Measurements from ENCODE around the gene TACC2.

TACC2 gene

GRCh38 chr10:122120008-122120744 is 131.2 kb downstream of the TACC2 start:
- no peaks in the 10 kb centered on the region for H3K4me1 Mint-ChIP-seq (ENCODE audit: low read depth)
- H3K9me3 Mint-ChIP-seq: no peaks in the 10 kb centered on the region
- no peak overlapping the region for H3K27ac Mint-ChIP-seq
- H3K27me3 Mint-ChIP-seq (ENCODE audit: low read depth): peaks cover 6% of the 10 kb centered on the region
- no peak overlapping the region for H3K4me3 Mint-ChIP-seq
- no peaks in the 10 kb centered on the region for H3K36me3 Mint-ChIP-seq (ENCODE audit: low read depth)

DNA sequence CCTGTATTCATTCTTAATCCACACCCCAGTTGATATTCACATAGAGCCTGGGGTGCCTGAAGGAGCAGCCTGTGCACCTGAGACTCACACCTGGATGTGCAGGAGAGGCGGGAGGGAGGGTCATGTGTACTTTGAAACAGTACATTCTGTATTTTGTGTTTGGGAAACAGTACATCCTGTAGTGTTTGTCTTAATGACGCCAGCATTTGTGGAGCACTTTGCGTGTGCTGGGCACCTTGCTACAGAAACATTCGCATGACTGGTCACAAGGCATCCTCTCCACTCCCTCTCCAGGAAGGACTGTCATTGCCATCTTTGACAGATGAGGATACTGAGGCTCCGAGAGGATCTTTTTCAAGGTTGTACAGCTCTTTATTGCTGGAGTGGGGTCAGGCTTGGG is 132.1 kb downstream of the TACC2 start:
- Mint-ChIP-seq H3K27ac (no peak overlapping the region), H3K4me3 (no peak overlapping the region), H3K9me3 (no peaks in the 10 kb centered on the region), H3K4me1 (ENCODE audit: low read depth) (no peaks in the 10 kb centered on the region), H3K36me3 (ENCODE audit: low read depth) (no peaks in the 10 kb centered on the region), H3K27me3 (ENCODE audit: low read depth) (no peaks in the 10 kb centered on the region)

DNA sequence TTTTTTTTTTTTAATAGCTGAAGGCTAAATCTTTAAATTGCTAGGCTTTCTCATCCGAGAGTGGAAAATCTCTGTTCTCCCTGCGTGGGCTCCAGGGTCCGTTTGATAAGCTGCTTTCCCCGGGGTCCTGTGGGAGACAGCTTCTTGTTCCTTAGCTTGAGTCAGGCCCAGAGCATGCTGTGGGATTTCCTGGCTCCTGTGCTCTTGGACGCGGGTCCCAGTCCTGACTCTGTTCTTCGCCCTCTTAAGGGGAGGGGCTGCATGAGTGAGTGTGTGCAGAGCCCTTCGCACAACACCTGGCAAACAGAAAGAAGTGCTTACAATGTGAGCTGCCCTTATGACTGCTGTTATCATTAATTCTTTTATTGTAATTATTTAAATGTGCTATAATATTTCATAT is 133.5 kb downstream of the TACC2 start:
- no peak overlapping the region for H3K4me3 Mint-ChIP-seq
- no peaks in the 10 kb centered on the region for H3K9me3 Mint-ChIP-seq
- H3K27ac Mint-ChIP-seq: no peak overlapping the region
- no peaks in the 10 kb centered on the region for H3K27me3 Mint-ChIP-seq (ENCODE audit: low read depth)
- no peaks in the 10 kb centered on the region for H3K4me1 Mint-ChIP-seq (ENCODE audit: low read depth)
- H3K36me3 Mint-ChIP-seq (ENCODE audit: low read depth): no peaks in the 10 kb centered on the region

GRCh38 chr10:122123186-122123585 is 134.2 kb downstream of the TACC2 start:
- no peaks in the 10 kb centered on the region for H3K36me3 Mint-ChIP-seq (ENCODE audit: low read depth)
- H3K27me3 Mint-ChIP-seq (ENCODE audit: low read depth): no peaks in the 10 kb centered on the region
- H3K4me1 Mint-ChIP-seq (ENCODE audit: low read depth): no peaks in the 10 kb centered on the region
- H3K27ac Mint-ChIP-seq: no peak overlapping the region
- H3K4me3 Mint-ChIP-seq: no peak overlapping the region
- no peaks in the 10 kb centered on the region for H3K9me3 Mint-ChIP-seq

DNA sequence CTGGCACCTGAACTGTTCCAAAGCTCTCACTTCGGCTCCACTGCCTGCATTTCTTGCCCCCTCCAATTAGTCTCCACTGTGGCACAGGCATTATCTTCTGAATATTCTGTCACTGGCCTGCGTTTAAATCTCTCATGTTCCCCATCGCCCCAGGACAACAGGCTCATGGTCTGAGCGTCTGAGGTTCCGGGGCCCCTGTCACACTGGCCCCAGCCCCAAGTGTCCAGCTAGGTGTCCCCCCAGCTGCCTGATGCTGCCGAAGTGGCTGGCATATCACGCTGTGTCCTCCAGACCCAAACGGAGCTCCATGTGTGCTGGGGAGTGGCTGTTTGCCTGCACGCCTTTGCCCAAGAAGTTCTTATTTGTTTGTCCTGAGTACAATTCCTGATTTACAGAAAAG is 135.4 kb downstream of the TACC2 start:
- H3K4me1 Mint-ChIP-seq (ENCODE audit: low read depth): no peaks in the 10 kb centered on the region
- no peaks in the 10 kb centered on the region for H3K9me3 Mint-ChIP-seq
- H3K27ac Mint-ChIP-seq: no peak overlapping the region
- H3K27me3 Mint-ChIP-seq (ENCODE audit: low read depth): no peaks in the 10 kb centered on the region
- H3K4me3 Mint-ChIP-seq: no peak overlapping the region
- H3K36me3 Mint-ChIP-seq (ENCODE audit: low read depth): no peaks in the 10 kb centered on the region

GRCh38 chr10:122124808-122125207 is 135.8 kb downstream of the TACC2 start:
- Mint-ChIP-seq H3K4me1 (ENCODE audit: low read depth) (no peaks in the 10 kb centered on the region), H3K9me3 (no peaks in the 10 kb centered on the region), H3K27ac (no peak overlapping the region), H3K27me3 (ENCODE audit: low read depth) (no peaks in the 10 kb centered on the region), H3K36me3 (ENCODE audit: low read depth) (no peaks in the 10 kb centered on the region), H3K4me3 (no peak overlapping the region)

DNA sequence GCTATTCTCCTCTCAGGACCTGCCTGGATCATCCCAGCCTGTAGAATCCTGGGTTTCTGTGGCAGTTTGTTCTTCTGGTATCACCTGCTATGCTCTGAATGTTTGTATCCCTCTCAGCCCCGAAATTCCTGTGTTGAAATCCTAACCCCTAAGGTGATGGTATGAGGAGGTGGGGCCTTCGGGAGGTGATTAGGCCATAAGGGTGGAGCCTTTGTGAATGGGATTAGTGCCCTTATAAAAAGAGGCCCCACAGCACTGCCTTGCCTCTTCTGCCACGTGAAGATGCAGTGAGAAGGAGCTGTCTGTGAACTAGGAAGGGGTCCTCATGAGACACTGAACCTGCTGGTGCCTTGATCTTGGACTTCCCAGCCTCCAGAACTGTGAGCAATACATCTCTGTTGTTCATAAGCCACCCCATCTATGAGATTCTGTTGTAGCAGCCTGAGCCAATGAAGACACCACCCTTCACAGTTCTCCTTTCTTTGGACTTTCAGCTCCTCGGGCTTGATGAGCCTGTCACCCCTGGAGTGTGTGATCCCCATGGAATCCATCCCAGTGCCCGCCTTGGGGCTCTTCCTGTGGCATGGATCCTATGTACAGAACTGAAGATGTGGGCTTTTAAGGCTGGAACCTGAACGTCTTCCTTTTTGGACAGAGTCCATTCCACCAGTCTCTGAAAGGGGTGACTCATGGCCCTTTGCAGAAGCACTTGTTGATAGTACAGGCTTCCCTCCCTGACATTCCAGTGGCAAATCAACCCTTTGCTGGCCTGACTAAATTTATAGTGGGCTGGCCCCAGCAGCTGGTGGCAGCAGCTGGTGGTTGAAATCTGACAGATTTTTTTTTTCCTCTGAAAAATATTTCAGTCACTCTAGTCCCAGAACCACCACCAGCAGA is 138.0 kb downstream of the TACC2 start:
- Mint-ChIP-seq H3K4me3 (no peak overlapping the region), H3K4me1 (ENCODE audit: low read depth) (no peaks in the 10 kb centered on the region), H3K36me3 (ENCODE audit: low read depth) (no peaks in the 10 kb centered on the region), H3K27me3 (ENCODE audit: low read depth) (no peaks in the 10 kb centered on the region), H3K9me3 (no peaks in the 10 kb centered on the region), H3K27ac (no peak overlapping the region)

GRCh38 chr10:122127943-122128342 is 139.0 kb downstream of the TACC2 start:
- no peak overlapping the region for H3K4me3 Mint-ChIP-seq
- no peaks in the 10 kb centered on the region for H3K27me3 Mint-ChIP-seq (ENCODE audit: low read depth)
- H3K9me3 Mint-ChIP-seq: no peaks in the 10 kb centered on the region
- H3K4me1 Mint-ChIP-seq (ENCODE audit: low read depth): no peaks in the 10 kb centered on the region
- no peak overlapping the region for H3K27ac Mint-ChIP-seq
- no peaks in the 10 kb centered on the region for H3K36me3 Mint-ChIP-seq (ENCODE audit: low read depth)

DNA sequence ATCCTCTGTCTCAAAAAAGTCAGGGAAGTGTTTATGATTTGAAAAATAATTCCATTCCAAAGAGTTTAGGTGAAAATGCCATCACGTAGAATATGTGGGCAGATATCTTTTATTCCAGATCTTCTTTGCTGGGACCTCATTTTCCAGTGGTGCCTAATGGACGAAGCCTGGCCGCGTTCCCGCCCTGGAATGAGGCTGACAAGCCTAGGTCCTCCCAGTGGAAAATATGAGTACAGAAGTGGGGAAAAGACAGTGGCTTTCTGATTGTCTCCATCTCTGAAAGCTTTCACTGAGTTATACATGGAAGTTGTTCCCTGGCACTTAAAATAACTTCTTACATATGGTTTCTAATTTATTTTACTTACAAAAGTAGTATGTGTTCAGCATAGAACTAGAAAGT is 139.4 kb downstream of the TACC2 start:
- no peaks in the 10 kb centered on the region for H3K9me3 Mint-ChIP-seq
- peaks cover 3% of the 10 kb centered on the region for H3K27me3 Mint-ChIP-seq (ENCODE audit: low read depth)
- H3K4me1 Mint-ChIP-seq (ENCODE audit: low read depth): no peaks in the 10 kb centered on the region
- no peaks in the 10 kb centered on the region for H3K36me3 Mint-ChIP-seq (ENCODE audit: low read depth)
- no peak overlapping the region for H3K27ac Mint-ChIP-seq
- no peak overlapping the region for H3K4me3 Mint-ChIP-seq

DNA sequence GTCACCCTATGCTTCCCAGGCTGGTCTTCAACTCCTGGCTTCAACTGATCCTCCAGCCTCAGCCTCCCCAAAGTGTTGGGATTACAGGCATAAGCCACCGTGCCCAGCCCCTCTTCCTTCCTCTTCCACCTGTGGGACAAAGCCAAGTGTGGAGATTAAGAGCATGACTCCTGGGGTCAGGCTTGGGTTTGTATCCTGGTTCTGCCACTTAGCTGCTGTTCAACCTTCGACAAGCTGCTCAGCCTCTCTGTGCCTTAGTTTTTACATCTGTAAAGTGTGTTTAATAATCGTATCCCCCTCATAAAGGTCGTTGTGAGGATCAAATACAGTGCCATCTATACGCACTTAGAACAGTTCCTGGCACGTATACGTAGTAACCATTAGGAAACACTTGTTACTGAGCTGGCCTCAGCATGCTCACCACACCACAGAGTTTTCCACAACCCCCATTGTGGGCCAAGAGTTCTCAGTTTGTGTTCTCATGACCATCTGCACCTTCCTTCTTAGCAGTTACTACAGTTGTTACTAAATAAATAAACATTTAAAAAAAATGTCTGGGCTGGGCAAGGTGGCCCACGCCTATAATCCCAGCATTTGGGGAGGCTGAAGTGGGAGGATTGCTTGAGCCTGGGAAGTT is 141.6 kb downstream of the TACC2 start:
- no peak overlapping the region for H3K27ac Mint-ChIP-seq
- H3K27me3 Mint-ChIP-seq (ENCODE audit: low read depth): peaks cover 3% of the 10 kb centered on the region
- no peak overlapping the region for H3K4me3 Mint-ChIP-seq
- H3K4me1 Mint-ChIP-seq (ENCODE audit: low read depth): no peaks in the 10 kb centered on the region
- H3K9me3 Mint-ChIP-seq: no peaks in the 10 kb centered on the region
- H3K36me3 Mint-ChIP-seq (ENCODE audit: low read depth): no peaks in the 10 kb centered on the region

GRCh38 chr10:122132331-122132755 is 143.4 kb downstream of the TACC2 start:
- Mint-ChIP-seq H3K36me3 (ENCODE audit: low read depth) (no peaks in the 10 kb centered on the region), H3K27ac (no peak overlapping the region), H3K4me3 (no peak overlapping the region), H3K4me1 (ENCODE audit: low read depth) (no peaks in the 10 kb centered on the region), H3K27me3 (ENCODE audit: low read depth) (peaks cover 3% of the 10 kb centered on the region), H3K9me3 (no peaks in the 10 kb centered on the region)

DNA sequence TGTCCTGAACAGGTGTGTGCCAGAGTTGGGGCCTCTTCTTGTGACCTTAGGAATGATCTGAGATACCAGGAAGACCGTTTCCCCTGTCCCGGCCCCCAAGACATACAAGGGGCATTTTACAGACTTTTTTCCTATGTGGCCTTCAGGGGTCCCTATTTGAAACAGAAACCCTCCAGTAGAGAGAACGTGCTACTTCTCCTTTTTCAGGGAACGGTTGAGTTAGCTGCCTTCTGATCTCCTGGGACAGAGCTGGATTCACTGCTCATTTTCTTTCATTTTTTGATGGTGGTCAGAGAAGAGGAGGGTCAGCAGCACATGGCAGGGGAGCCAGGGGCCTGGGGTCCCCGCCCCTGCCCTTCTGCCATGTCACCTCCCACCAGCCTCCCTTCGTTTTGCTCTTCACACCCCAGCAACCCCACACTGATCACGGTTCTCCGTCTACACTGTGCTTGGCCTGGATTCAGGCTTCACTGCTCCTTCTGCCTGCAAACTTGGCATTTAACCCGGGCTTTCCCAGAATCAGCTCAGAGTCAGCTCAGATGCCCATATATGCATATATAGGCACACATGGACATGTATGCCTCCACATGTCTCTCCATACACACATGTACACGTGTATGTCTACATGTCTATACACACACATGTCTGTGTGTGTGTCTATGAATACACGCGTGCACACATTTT is 144.1 kb downstream of the TACC2 start:
- H3K9me3 Mint-ChIP-seq: no peaks in the 10 kb centered on the region

DNA sequence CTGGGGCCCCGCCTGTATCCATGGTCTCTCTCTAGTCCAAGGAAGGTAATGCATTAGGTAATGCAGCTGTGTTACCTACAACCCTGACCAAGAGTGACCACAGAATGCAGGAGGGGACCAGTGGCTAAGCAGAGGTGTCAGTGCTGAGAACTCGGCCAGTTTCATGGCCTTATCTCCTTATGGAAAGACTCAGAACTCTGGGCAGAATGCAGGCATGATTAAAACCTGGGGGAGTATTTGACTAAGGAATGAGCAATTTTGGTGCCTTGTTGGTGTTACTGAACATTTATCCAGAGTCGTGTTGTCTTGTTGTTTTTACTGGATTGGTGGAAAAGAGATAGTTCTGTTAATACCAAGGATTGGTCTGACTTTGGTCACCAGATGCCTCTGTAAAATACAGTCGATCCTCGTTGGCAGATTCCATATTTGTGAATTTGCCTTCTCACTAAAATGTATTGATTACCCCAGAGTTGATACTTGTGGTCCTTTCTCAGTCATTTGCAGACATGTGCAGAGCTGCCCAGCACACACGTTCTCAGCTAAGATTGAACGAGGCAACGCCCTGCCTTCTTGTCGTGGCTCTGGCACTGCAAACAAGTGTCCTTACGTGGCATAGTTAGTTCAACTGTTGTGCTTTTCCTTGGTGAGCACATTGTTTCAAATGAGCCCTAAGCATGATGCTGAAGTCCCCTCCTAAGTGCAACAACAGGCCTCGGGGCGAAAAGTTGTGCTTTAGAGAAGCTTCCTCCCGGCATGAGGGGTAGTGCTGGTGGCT is 146.5 kb downstream of the TACC2 start:
- no peak overlapping the region for H3K27ac Mint-ChIP-seq
- H3K27me3 Mint-ChIP-seq (ENCODE audit: low read depth): peaks cover 3% of the 10 kb centered on the region
- H3K9me3 Mint-ChIP-seq: no peaks in the 10 kb centered on the region
- no peak overlapping the region for H3K4me3 Mint-ChIP-seq
- H3K36me3 Mint-ChIP-seq (ENCODE audit: low read depth): no peaks in the 10 kb centered on the region
- H3K4me1 Mint-ChIP-seq (ENCODE audit: low read depth): no peaks in the 10 kb centered on the region

More for the DNA sequence above, 144.1 kb downstream of the TACC2 start:
- no peaks in the 10 kb centered on the region for H3K36me3 Mint-ChIP-seq (ENCODE audit: low read depth)
- H3K27me3 Mint-ChIP-seq (ENCODE audit: low read depth): peaks cover 3% of the 10 kb centered on the region
- no peak overlapping the region for H3K27ac Mint-ChIP-seq
- no peak overlapping the region for H3K4me3 Mint-ChIP-seq
- no peaks in the 10 kb centered on the region for H3K4me1 Mint-ChIP-seq (ENCODE audit: low read depth)

Data from T-helper 1 cell treated with Interleukin-12 subunit alpha and Interleukin-12 subunit beta and Interleukin-4 antibody, amounts not matched to agents 30 μg/mL and 1 μg/mL, for 36 hours (primary cell).